Dedifferentiated amniotic fluid mesenchymal stem cell (primary cell): ENCODE measurements around the gene TBL1X.

ENCODE experiments used
- DNase-seq: peaks from one replicate; pipeline ENCODE4 v3.0.0-alpha.2; 2016; ENCODE audit errors: extremely low spot score

Gene TBL1X

GRCh38 chrX:9628779-9629493, 164.1 kb downstream of the TBL1X start:
- DNase-seq = no peak

- no peak for DNase-seq
These were observed 169.7 kb downstream of the TBL1X start for GRCh38 chrX:9634551-9634950.

GRCh38 chrX:9635368-9635767, 170.5 kb downstream of the TBL1X start:
- no peak for DNase-seq

GRCh38 chrX:9635803-9636202, 170.9 kb downstream of the TBL1X start:
- no peak for DNase-seq

- no peak for DNase-seq
These were observed 174.0 kb downstream of the TBL1X start for GRCh38 chrX:9638871-9639270.

GRCh38 chrX:9642270-9642995, 177.6 kb downstream of the TBL1X start:
- no peak for DNase-seq

- DNase-seq = no peak
These were observed 178.9 kb downstream of the TBL1X start for GRCh38 chrX:9643807-9644206.

GRCh38 chrX:9644335-9644734, 179.5 kb downstream of the TBL1X start:
- no peak for DNase-seq

GRCh38 chrX:9646471-9647224, 181.8 kb downstream of the TBL1X start:
- no peak for DNase-seq

- DNase-seq = no peak
These were observed 182.6 kb downstream of the TBL1X start for GRCh38 chrX:9647431-9647830.

GRCh38 chrX:9650091-9650490, 185.2 kb downstream of the TBL1X start:
- DNase-seq = no peak

- DNase-seq = no peak
These were observed 186.9 kb downstream of the TBL1X start for GRCh38 chrX:9651737-9652136.

GRCh38 chrX:9654929-9655328, 190.1 kb downstream of the TBL1X start:
- no peak for DNase-seq

- DNase-seq = no peak
These were observed 191.4 kb downstream of the TBL1X start for GRCh38 chrX:9656277-9656676.

GRCh38 chrX:9656871-9657270, 192.0 kb downstream of the TBL1X start:
- DNase-seq = no peak

GRCh38 chrX:9657590-9658256, 192.9 kb downstream of the TBL1X start:
- DNase-seq = no peak

- DNase-seq = no peak
These were observed 193.6 kb downstream of the TBL1X start for GRCh38 chrX:9658409-9658808.

GRCh38 chrX:9659571-9660195, 194.8 kb downstream of the TBL1X start:
- no peak for DNase-seq

- peak; percentile 33 for DNase-seq
These were observed 197.3 kb downstream of the TBL1X start for GRCh38 chrX:9662148-9662547.

- no peak for DNase-seq
These were observed 198.4 kb downstream of the TBL1X start for GRCh38 chrX:9663216-9663615.

GRCh38 chrX:9664224-9664623, 199.4 kb downstream of the TBL1X start:
- DNase-seq = no peak

- no peak for DNase-seq
These were observed 200.3 kb downstream of the TBL1X start for GRCh38 chrX:9665113-9665512.
